ENCODE results near the gene TMEM131L. TPM values are rescaled to one million over a fixed set of nuclear protein-coding genes. Genes with fewer than 3 reads are reported as not detected.
A peak's percentile ranks its signal among the peaks of the same experiment; 100 is the strongest.

TMEM131L gene
- total and polyA plus RNA-seq, 4 donors = 4.9 to 41.3 (median 12.9) TPM

GRCh38 chr4:153517159-153517558, 51.0 kb downstream of the TMEM131L start:
- whole genome bisulfite sequencing = 98% methylated on average over 3 of the region's 3 CpGs
- Histone ChIP-seq H3K27me3 (ENCODE audit: control insufficient read depth in 4 of 4, insufficient read depth in 4 of 4, low read length in 3 of 4) (no peaks in the 10 kb centered on the region), H3K4me1 (ENCODE audit: control insufficient read depth in 4 of 4, insufficient read depth in 4 of 4, low read length in 3 of 4) (peaks cover 5 to 45% (median 30%) of the 10 kb centered on the region in 4 donors), H3K9ac (ENCODE audit: low read depth in 1 of 2, low read length in 2 of 2) (no peak overlapping the region), H3K9me3 (ENCODE audit: control insufficient read depth in 4 of 4, low read length in 3 of 4) (no peaks in the 10 kb centered on the region), H3K27ac (ENCODE audit: low read depth in 1 of 2, low read length in 2 of 2) (peak overlapping the region; percentile 82 to 84), H3K4me3 (ENCODE audit: low read depth in 1 of 3, low read length in 3 of 3) (no peak overlapping the region), H3K36me3 (ENCODE audit: control insufficient read depth in 4 of 4, insufficient read depth in 3 of 4, low read depth in 1 of 4, low read length in 3 of 4) (peaks cover 0 to 2% (median 0%) of the 10 kb centered on the region in 4 donors)
- TF ChIP-seq TAF1 (conservative IDR thresholded peaks at IDR 0.05) (no peak), MAX (IDR thresholded peaks at IDR 0.05) (no peak), HNF4A (conservative IDR thresholded peaks at IDR 0.05) (no peak), FOXA2 (IDR thresholded peaks at IDR 0.05) (no peak), ZBTB33 (IDR thresholded peaks at IDR 0.05) (no peak), SP1 (IDR thresholded peaks at IDR 0.05) (no peak), ATF3 (IDR thresholded peaks at IDR 0.05) (no peak), GABPA (IDR thresholded peaks at IDR 0.05 in 1 of 2, conservative IDR thresholded peaks at IDR 0.05 in 1 of 2) (no peak), HNF4G (IDR thresholded peaks at IDR 0.05) (no peak), JUND (IDR thresholded peaks at IDR 0.05) (no peak), CTCF (IDR thresholded peaks at IDR 0.05; ENCODE audit: low read depth, low read length, missing input control) (no peak)
- no peak for DNase-seq (ENCODE audit: low spot score)

- peak overlapping the region; percentile 82 to 84 for H3K27ac ChIP-seq (ENCODE audit: low read depth in 1 of 2, low read length in 2 of 2)
Observed at GRCh38 chr4:153518001-153518400, 51.8 kb downstream of the TMEM131L start.

More at GRCh38 chr4:153518001-153518400, 51.8 kb downstream of the TMEM131L start:
- no peaks in the 10 kb centered on the region for H3K27me3 ChIP-seq (ENCODE audit: control insufficient read depth in 4 of 4, insufficient read depth in 4 of 4, low read length in 3 of 4)
- H3K9ac ChIP-seq (ENCODE audit: low read depth in 1 of 2, low read length in 2 of 2) = peak overlapping the region in 1 of 2 donors; percentile 98
- 33% methylated on average over 8 of the region's 8 CpGs for WGBS
- peak overlapping the region in 2 of 3 donors; percentile 27 to 29 for H3K4me3 ChIP-seq (ENCODE audit: low read depth in 1 of 3, low read length in 3 of 3)
- H3K36me3 ChIP-seq (ENCODE audit: control insufficient read depth in 4 of 4, insufficient read depth in 3 of 4, low read depth in 1 of 4, low read length in 3 of 4) = peaks cover 0 to 2% (median 0%) of the 10 kb centered on the region in 4 donors
- no peak for DNase-seq (ENCODE audit: low spot score)
- peaks cover 2 to 45% (median 30%) of the 10 kb centered on the region in 4 donors for H3K4me1 ChIP-seq (ENCODE audit: control insufficient read depth in 4 of 4, insufficient read depth in 4 of 4, low read length in 3 of 4)
- no peaks in the 10 kb centered on the region for H3K9me3 ChIP-seq (ENCODE audit: control insufficient read depth in 4 of 4, low read length in 3 of 4)
- no peak for TF ChIP-seq FOXA2 (IDR thresholded peaks at IDR 0.05)
- TF ChIP-seq ATF3 (IDR thresholded peaks at IDR 0.05) = no peak
- peak; percentile 31 for TF ChIP-seq MAX (IDR thresholded peaks at IDR 0.05)
- TF ChIP-seq RAD21 (IDR thresholded peaks at IDR 0.05) = peak in 1 of 2 donors; percentile 35
- TF ChIP-seq SP1 (IDR thresholded peaks at IDR 0.05) = no peak
- peak; percentile 36 to 38 for TF ChIP-seq RXRA (IDR thresholded peaks at IDR 0.05)
- TF ChIP-seq YY1 (IDR thresholded peaks at IDR 0.05) = peak; percentile 39
- TF ChIP-seq FOXA1 (IDR thresholded peaks at IDR 0.05) = no peak
- peak; percentile 24 to 47 for TF ChIP-seq HNF4A (conservative IDR thresholded peaks at IDR 0.05)
- TF ChIP-seq REST (IDR thresholded peaks at IDR 0.05) = peak; percentile 32
